GM12873 (cell line): ENCODE measurements around the gene HS1BP3.

Experiments
- CTCF ChIP-seq: IDR thresholded peaks from 2 replicates; pipeline ENCODE4 v1.5.1; 2012; ENCODE audit warnings: low read depth, mild to moderate bottlenecking, moderate library complexity, low read length, control low read depth; ENCODE audit not compliant: insufficient read depth; ENCODE audit errors: missing control alignments

Gene HS1BP3

GRCh38 chr2:20629181-20629580 lies 21.7 kb downstream of the HS1BP3 start:
- no peak for TF ChIP-seq CTCF

GRCh38 chr2:20627712-20628380 lies 23.1 kb downstream of the HS1BP3 start:
- no peak for TF ChIP-seq CTCF

- TF ChIP-seq CTCF = no peak
Observed at GRCh38 chr2:20626698-20627513, 24.0 kb downstream of the HS1BP3 start.

GRCh38 chr2:20626392-20626697 lies 24.6 kb downstream of the HS1BP3 start:
- no peak for TF ChIP-seq CTCF

- no peak for TF ChIP-seq CTCF
Observed at GRCh38 chr2:20625491-20626391, 25.2 kb downstream of the HS1BP3 start.

GRCh38 chr2:20624884-20625485 lies 25.9 kb downstream of the HS1BP3 start:
- no peak for TF ChIP-seq CTCF
